Brain pericyte (primary cell): ENCODE data around the gene BICC1.

ENCODE experiments used
- DNase-seq: peaks from one replicate; pipeline ENCODE4 v3.0.0-alpha.2; 2012; ENCODE audit warnings: low read depth, low spot score

The BICC1 gene

GRCh38 chr10:58648131-58648530, 135.5 kb downstream of the BICC1 start:
- DNase-seq = no peak

GRCh38 chr10:58651040-58651439, 138.4 kb downstream of the BICC1 start:
- peak; percentile 57 for DNase-seq

- no peak for DNase-seq
Measured at GRCh38 chr10:58651742-58652141, 139.1 kb downstream of the BICC1 start.

- DNase-seq = no peak
Measured at GRCh38 chr10:58653139-58653538, 140.5 kb downstream of the BICC1 start.

GRCh38 chr10:58660575-58661255, 148.0 kb downstream of the BICC1 start:
- no peak for DNase-seq

GRCh38 chr10:58661336-58661735, 148.7 kb downstream of the BICC1 start:
- DNase-seq = no peak

GRCh38 chr10:58661902-58662301, 149.2 kb downstream of the BICC1 start:
- no peak for DNase-seq

- peak; percentile 59 for DNase-seq
Measured at GRCh38 chr10:58662314-58662713, 149.6 kb downstream of the BICC1 start.

- no peak for DNase-seq
Measured at GRCh38 chr10:58665361-58665760, 152.7 kb downstream of the BICC1 start.

- no peak for DNase-seq
Measured at GRCh38 chr10:58666024-58666423, 153.4 kb downstream of the BICC1 start.

GRCh38 chr10:58667658-58668310, 155.1 kb downstream of the BICC1 start:
- DNase-seq = no peak

GRCh38 chr10:58672845-58673244, 160.2 kb downstream of the BICC1 start:
- no peak for DNase-seq

- DNase-seq = no peak
Measured at GRCh38 chr10:58674251-58674650, 161.6 kb downstream of the BICC1 start.

- DNase-seq = no peak
Measured at GRCh38 chr10:58675321-58675720, 162.6 kb downstream of the BICC1 start.

GRCh38 chr10:58691528-58691927, 178.9 kb downstream of the BICC1 start:
- no peak for DNase-seq

GRCh38 chr10:58693919-58694318, 181.2 kb downstream of the BICC1 start:
- no peak for DNase-seq

- no peak for DNase-seq
Measured at GRCh38 chr10:58695022-58695421, 182.3 kb downstream of the BICC1 start.

- no peak for DNase-seq
Measured at GRCh38 chr10:58696736-58697135, 184.1 kb downstream of the BICC1 start.

GRCh38 chr10:58697691-58698090, 185.0 kb downstream of the BICC1 start:
- no peak for DNase-seq

- DNase-seq = no peak
Measured at GRCh38 chr10:58698777-58699356, 186.2 kb downstream of the BICC1 start.

GRCh38 chr10:58700591-58700990, 187.9 kb downstream of the BICC1 start:
- DNase-seq = no peak

- peak; percentile 12 for DNase-seq
Measured at GRCh38 chr10:58701405-58702135, 188.9 kb downstream of the BICC1 start.
